Neural cell (in vitro differentiated cells): ENCODE measurements around the gene HUNK. TPM values are rescaled to one million over a fixed set of nuclear protein-coding genes. Genes with fewer than 3 reads are reported as not detected.

ENCODE experiments used
- H2AFZ ChIP-seq: fragments of 200-600, 300-800 bp; sonication (generic), shearing (Covaris generic); 2 replicates; pipeline ENCODE4 v1.6.0; 2014; ENCODE audit warnings: low read depth, mild to moderate bottlenecking, antibody characterized with exemption, low read length, moderate library complexity
- H3F3A ChIP-seq: fragments of 200-600 bp; shearing (Covaris generic); 2 replicates; pipeline ENCODE4 v1.6.1; 2016; ENCODE audit warnings: mild to moderate bottlenecking, moderate library complexity, mixed read lengths, antibody characterized with exemption, low read length; ENCODE audit not compliant: insufficient read depth, poor library complexity, severe bottlenecking
- H3K27ac ChIP-seq: fragments of 200-600, 300-800 bp; sonication (generic), shearing (Covaris generic); 2 replicates; pipeline ENCODE4 v1.5.1; 2014; ENCODE audit warnings: mild to moderate bottlenecking, low read length, moderate library complexity
- H3K27me3 ChIP-seq: fragments of 300-800, 200-600 bp; sonication (generic), shearing (Covaris generic); 2 replicates; pipeline ENCODE4 v1.6.0; 2014; ENCODE audit warnings: mild to moderate bottlenecking, low read depth, low read length, moderate library complexity; ENCODE audit not compliant: insufficient read depth
- H3K36me3 ChIP-seq: fragments of 300-800, 200-600 bp; sonication (generic), shearing (Covaris generic); 2 replicates; pipeline ENCODE4 v1.5.1; 2014; ENCODE audit warnings: mild to moderate bottlenecking, antibody characterized with exemption, low read length, moderate library complexity; ENCODE audit not compliant: insufficient read depth
- H3K4me2 ChIP-seq: fragments of 300-800, 200-600 bp; sonication (generic), shearing (Covaris generic); 2 replicates; pipeline ENCODE4 v1.6.0; 2014; ENCODE audit warnings: mild to moderate bottlenecking, low read length
- H3K4me3 ChIP-seq: fragments of 300-800, 200-600 bp; sonication (generic), shearing (Covaris generic); 2 replicates; pipeline ENCODE4 v1.5.1; 2014; ENCODE audit warnings: mild to moderate bottlenecking, low read length, moderate library complexity
- H3K79me2 ChIP-seq: fragments of 200-600 bp; shearing (Covaris generic); replicated peaks from 2 replicates; pipeline ENCODE4 v1.6.0; 2014; ENCODE audit warnings: mild to moderate bottlenecking, low read length, moderate library complexity; ENCODE audit not compliant: insufficient read depth
- H3K9ac ChIP-seq: fragments of 300-800, 200-600 bp; sonication (generic), shearing (Covaris generic); 2 replicates; pipeline ENCODE4 v1.6.1; 2016; ENCODE audit warnings: mild to moderate bottlenecking, low read length, mixed read lengths
- H3K9me2 ChIP-seq: fragments of 200-600 bp; shearing (Covaris generic); 2 replicates; pipeline ENCODE4 v1.6.1; 2016; ENCODE audit warnings: mild to moderate bottlenecking, low read length, mixed read lengths; ENCODE audit not compliant: insufficient read depth
- H3K9me3 ChIP-seq: fragments of 200-600, 300-800 bp; sonication (generic), shearing (Covaris generic); 2 replicates; pipeline ENCODE4 v1.6.1; 2016; ENCODE audit warnings: mild to moderate bottlenecking, mixed run types, low read length, moderate library complexity, mixed read lengths
- H4K20me1 ChIP-seq: fragments of 200-600 bp; shearing (Covaris generic); 2 replicates; pipeline ENCODE4 v1.6.1; 2016; ENCODE audit warnings: mild to moderate bottlenecking, mixed run types; ENCODE audit not compliant: insufficient read depth
- CTCF ChIP-seq: fragments of 450-650 bp; IDR thresholded peaks from 2 replicates; pipeline ENCODE4 v1.5.1; 2014; ENCODE audit warnings: antibody characterized with exemption, mild to moderate bottlenecking, moderate library complexity; ENCODE audit not compliant: poor library complexity, severe bottlenecking
- EP300 ChIP-seq: fragments of 450-650 bp; conservative IDR thresholded peaks from 2 replicates; pipeline ENCODE4 v1.6.1; 2014; ENCODE audit warnings: antibody characterized with exemption, mild to moderate bottlenecking, moderate library complexity; ENCODE audit not compliant: poor library complexity, severe bottlenecking
- EZH2 ChIP-seq: fragments of 200-600, 300-800 bp; shearing (Covaris generic), sonication (generic); IDR thresholded peaks from 2 replicates; pipeline ENCODE4 v1.6.1; 2014; ENCODE audit warnings: antibody characterized with exemption, low read length, borderline replicate concordance, mild to moderate bottlenecking; ENCODE audit not compliant: insufficient read depth, poor library complexity, severe bottlenecking
- MXI1 ChIP-seq: fragments of 450-650 bp; conservative IDR thresholded peaks from 2 replicates; pipeline ENCODE4 v1.6.1; 2014; ENCODE audit warnings: antibody characterized with exemption, mild to moderate bottlenecking; ENCODE audit not compliant: poor library complexity, severe bottlenecking
- POLR2AphosphoS5 ChIP-seq: IDR thresholded peaks from 2 replicates; pipeline ENCODE4 v1.6.1; 2012
- RAD21 ChIP-seq: fragments of 450-650 bp; conservative IDR thresholded peaks from 2 replicates; pipeline ENCODE4 v1.6.1; 2014; ENCODE audit warnings: antibody characterized with exemption, mild to moderate bottlenecking, moderate library complexity
- REST ChIP-seq: IDR thresholded peaks from 2 replicates; pipeline ENCODE4 v1.6.1; 2012; ENCODE audit warnings: borderline replicate concordance
- SMC3 ChIP-seq: fragments of 450-650 bp; conservative IDR thresholded peaks from 2 replicates; pipeline ENCODE4 v1.6.1; 2014; ENCODE audit warnings: antibody characterized with exemption, mild to moderate bottlenecking, moderate library complexity; ENCODE audit not compliant: poor library complexity
- TAF1 ChIP-seq: IDR thresholded peaks from 2 replicates; pipeline ENCODE4 v1.6.1; 2012; ENCODE audit warnings: low read depth
- polyA plus RNA-seq: library from polyadenylated mRNA; depleted of rRNA; stranded (reverse); fragments of >200 nt; gene quantifications from 2 replicates; pipeline ENCODE4 v1.2.3, GENCODE V29; 2014

HUNK gene
- polyA plus RNA-seq, 1 donor from 2014 or later, result 9.3 TPM

DNA sequence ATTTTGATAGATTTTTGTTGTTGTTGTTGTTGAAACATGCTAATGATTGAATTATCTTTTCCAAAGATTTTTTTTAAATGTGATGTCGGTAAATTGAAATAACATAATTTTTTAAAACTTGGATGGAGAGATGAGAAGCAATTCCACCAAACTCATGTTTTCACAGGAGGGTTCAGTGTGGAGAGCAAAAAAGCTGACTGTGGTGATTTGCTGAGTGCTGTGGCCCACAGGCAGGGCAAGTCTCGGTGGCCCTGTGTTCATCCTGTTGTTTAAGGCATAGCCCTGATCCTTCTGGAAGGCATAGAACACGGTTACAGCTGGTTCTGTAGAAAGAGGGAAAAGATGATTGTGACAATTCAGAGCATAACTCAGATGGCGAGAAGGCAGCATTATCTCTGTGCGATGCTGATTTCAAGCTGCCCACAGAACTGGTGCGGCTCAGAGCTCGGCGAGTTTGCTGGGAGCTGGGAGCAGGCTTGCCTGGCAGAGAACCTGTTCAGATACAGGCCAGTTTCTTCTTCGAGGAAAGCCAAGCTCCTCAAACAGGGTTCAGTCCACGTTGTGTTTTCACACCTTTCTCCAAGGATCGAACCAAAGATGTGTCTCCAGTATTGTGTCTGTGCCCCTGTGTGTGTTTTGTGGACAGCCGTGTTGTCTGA is 127.1 kb downstream of the HUNK start:
- no peaks in the 10 kb centered on the region for H3K79me2 ChIP-seq
- no peaks in the 10 kb centered on the region for H3F3A ChIP-seq
- H3K9ac ChIP-seq, result no peak overlapping the region
- no peak overlapping the region for H3K4me3 ChIP-seq
- no peaks in the 10 kb centered on the region for H3K9me2 ChIP-seq
- no peaks in the 10 kb centered on the region for H3K27me3 ChIP-seq
- no peaks in the 10 kb centered on the region for H4K20me1 ChIP-seq
- H3K9me3 ChIP-seq, result no peaks in the 10 kb centered on the region
- no peak overlapping the region for H3K27ac ChIP-seq
- H3K4me2 ChIP-seq, result no peak overlapping the region
- TF ChIP-seq RAD21 (no peak), SMC3 (no peak), CTCF (no peak)
- no peak overlapping the region for H2AFZ ChIP-seq
- peaks cover 6% of the 10 kb centered on the region for H3K36me3 ChIP-seq

- Histone ChIP-seq H3K9me3 (no peaks in the 10 kb centered on the region), H3K79me2 (no peaks in the 10 kb centered on the region), H3K9ac (no peak overlapping the region), H3K4me3 (no peak overlapping the region), H2AFZ (no peak overlapping the region), H3F3A (no peaks in the 10 kb centered on the region), H3K27ac (no peak overlapping the region), H3K27me3 (no peaks in the 10 kb centered on the region), H3K36me3 (peaks cover 6% of the 10 kb centered on the region), H4K20me1 (no peaks in the 10 kb centered on the region), H3K4me2 (no peak overlapping the region), H3K9me2 (no peaks in the 10 kb centered on the region)
- TF ChIP-seq EP300 (no peak), REST (no peak), CTCF (no peak), POLR2AphosphoS5 (no peak), SMC3 (no peak), EZH2 (no peak), MXI1 (no peak), TAF1 (no peak), RAD21 (no peak)
Measured at GRCh38 chr21:32001390-32001789, 128.6 kb downstream of the HUNK start.
